ENCODE measurements around the gene OGFOD2.

Gene OGFOD2

GRCh38 chr12:122951979-122952892 is 22.8 kb upstream of the OGFOD2 start:
- peak; percentile 44 to 58 for DNase-seq (ENCODE audit: low read depth in 2 of 2)

- DNase-seq (ENCODE audit: low read depth in 2 of 2) = no peak
Measured at GRCh38 chr12:122955156-122955555, 19.9 kb upstream of the OGFOD2 start.

- no peak for DNase-seq (ENCODE audit: low read depth in 2 of 2)
Measured at GRCh38 chr12:122956035-122956434, 19.0 kb upstream of the OGFOD2 start.

- no peak for DNase-seq (ENCODE audit: low read depth in 2 of 2)
Measured at GRCh38 chr12:122958198-122958888, 16.7 kb upstream of the OGFOD2 start.

- DNase-seq (ENCODE audit: low read depth in 2 of 2) = no peak
Measured at GRCh38 chr12:122959566-122960192, 15.4 kb upstream of the OGFOD2 start.

- no peak for DNase-seq (ENCODE audit: low read depth in 2 of 2)
Measured at GRCh38 chr12:122960193-122960569, 14.9 kb upstream of the OGFOD2 start.

- DNase-seq (ENCODE audit: low read depth in 2 of 2) = no peak
Measured at GRCh38 chr12:122961531-122962329, 13.3 kb upstream of the OGFOD2 start.

- DNase-seq (ENCODE audit: low read depth in 2 of 2) = no peak
Measured at GRCh38 chr12:122963941-122964265, 11.1 kb upstream of the OGFOD2 start.

- DNase-seq (ENCODE audit: low read depth in 2 of 2) = no peak
Measured at GRCh38 chr12:122964439-122965257, 10.4 kb upstream of the OGFOD2 start.

- DNase-seq (ENCODE audit: low read depth in 2 of 2) = no peak
Measured at GRCh38 chr12:122965321-122965751, 9.7 kb upstream of the OGFOD2 start.

GRCh38 chr12:122965851-122966742 is 8.9 kb upstream of the OGFOD2 start, which contains the start of gene ABCB9:
Gene ABCB9 (minus strand): TSS chr12:122966463. CDS start chr12:122960235, 6,228 bp downstream.
- DNase-seq (ENCODE audit: low read depth in 2 of 2) = peak; percentile 88 to 89

GRCh38 chr12:122966743-122967550 is 8.1 kb upstream of the OGFOD2 start:
- no peak for DNase-seq (ENCODE audit: low read depth in 2 of 2)

GRCh38 chr12:122968104-122968503 is 6.9 kb upstream of the OGFOD2 start:
- DNase-seq (ENCODE audit: low read depth in 2 of 2) = no peak

GRCh38 chr12:122969676-122970075 is 5.4 kb upstream of the OGFOD2 start:
- no peak for DNase-seq (ENCODE audit: low read depth in 2 of 2)

GRCh38 chr12:122974274-122974891 is 661 bp upstream of the OGFOD2 start:
- DNase-seq (ENCODE audit: low read depth in 2 of 2) = peak; percentile 96 to 97

- no peak for DNase-seq (ENCODE audit: low read depth in 2 of 2)
Measured at GRCh38 chr12:122975790-122976647, 975 bp downstream of the OGFOD2 start.

GRCh38 chr12:122976648-122976975 is 1.6 kb downstream of the OGFOD2 start:
- DNase-seq (ENCODE audit: low read depth in 2 of 2) = no peak

GRCh38 chr12:122977153-122977552 is 2.1 kb downstream of the OGFOD2 start:
- DNase-seq (ENCODE audit: low read depth in 2 of 2) = no peak

Data from stimulated activated CD8-positive, alpha-beta memory T cell treated with anti-CD3 and anti-CD28 coated beads, Interleukin-15, amount 100 ng/mL, for 48 hours (primary cell).